Measurements from ENCODE around the gene DACT3.
"Not testable (repeated sequence)": the region's sequence is repeated elsewhere in the genome, so short reads cannot be mapped to it uniquely, and the experiment has no call there.

DACT3 gene

GRCh38 chr19:46631481-46631880 is 29.5 kb downstream of the DACT3 start:
- DNase-seq = no peak

DNA sequence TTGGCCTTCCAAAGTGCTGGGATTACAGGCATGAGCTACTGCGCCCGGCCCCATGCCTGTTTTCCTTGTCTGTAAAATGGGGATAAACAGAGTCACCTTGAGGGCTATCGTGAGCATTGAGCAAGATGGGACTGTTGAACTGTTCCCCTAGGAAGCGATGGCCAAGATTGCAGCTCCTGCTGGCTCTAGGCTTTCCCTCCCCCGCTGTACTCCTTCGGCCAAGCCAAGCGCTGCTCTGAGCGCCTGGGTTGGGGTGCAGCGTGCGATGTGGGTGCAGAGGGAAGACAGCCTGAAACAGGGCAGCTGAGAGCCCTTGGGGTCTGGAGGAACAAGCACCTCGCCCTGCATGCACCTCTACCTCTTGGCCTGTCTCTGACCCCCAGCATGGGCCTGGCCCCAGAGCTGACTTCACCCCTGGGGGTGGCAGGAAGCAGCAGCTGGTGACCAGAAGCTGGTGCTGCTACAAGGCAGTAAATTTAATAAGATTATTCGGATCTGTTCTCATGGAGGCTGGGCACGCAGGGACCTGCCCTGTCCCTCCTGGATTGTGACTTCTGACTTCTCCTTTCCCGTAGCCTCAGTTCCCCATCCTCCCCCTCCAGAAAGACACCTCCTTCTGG is 30.3 kb downstream of the DACT3 start:
- no peak for DNase-seq

DNA sequence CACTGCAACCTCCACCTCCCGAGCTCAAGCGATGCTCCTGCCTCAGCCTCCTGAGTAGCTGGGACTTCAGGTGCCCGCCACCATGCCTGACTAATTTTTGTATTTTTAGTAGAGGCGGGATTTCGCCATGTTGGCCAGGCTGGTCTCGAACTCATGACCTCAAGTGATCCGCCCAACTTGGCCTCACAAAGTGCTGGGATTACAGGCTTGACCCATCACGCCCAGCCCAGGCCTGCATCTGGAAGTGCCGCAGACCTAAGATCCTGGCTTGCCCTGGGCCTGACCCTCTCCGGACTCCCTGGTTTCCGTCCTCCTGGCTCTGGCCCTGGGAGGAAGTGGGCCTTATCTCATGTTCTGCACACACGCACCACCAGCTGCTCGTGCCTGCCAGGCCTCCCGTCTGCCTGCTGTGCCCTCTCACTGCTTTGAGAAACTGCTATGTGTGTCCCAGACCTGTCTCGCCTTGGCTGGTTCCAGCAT is 31.4 kb downstream of the DACT3 start:
- no peak for DNase-seq

DNA sequence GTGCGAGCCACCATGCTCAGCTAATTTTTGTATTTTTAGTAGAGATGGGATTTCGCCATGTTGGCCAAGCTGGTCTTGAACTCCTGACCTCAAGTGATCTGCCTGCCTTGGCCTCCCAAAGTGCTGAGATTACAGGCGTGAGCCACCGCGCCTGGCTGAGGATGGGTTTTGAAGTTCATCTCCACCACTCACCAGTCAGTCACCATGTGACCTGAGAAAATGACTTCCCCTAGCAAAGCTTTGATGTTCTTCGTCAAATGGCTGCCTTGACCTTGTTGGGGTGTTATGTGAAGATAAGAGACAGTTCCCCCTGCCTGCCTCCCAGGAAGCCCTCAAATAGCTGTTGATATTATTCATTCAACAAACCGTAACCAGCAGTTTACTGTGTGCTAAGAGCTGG is 32.0 kb downstream of the DACT3 start:
- not testable (repeated sequence) for DNase-seq

DNA sequence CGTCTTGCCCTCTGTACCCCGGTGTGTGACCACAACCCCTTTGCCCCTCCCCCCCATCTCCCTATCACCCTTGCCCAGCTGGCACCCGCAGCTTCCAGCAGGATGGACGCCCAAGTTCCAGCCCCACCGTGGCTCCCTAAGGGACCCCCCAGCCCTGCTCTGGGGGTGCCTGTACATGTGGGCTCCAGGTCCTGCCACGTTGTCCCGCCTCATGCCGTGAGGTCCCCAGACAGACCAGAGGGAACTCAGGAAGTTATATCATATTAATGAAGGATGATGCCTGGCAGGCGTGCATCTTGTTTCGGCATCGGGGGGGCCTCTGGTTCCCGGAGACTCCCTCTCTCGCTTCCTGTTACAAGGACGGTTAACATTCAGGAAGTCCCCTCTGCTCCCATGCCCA is 34.5 kb downstream of the DACT3 start:
- no peak for DNase-seq

- DNase-seq = no peak
Measured at GRCh38 chr19:46625731-46626130, 35.3 kb downstream of the DACT3 start.

DNA sequence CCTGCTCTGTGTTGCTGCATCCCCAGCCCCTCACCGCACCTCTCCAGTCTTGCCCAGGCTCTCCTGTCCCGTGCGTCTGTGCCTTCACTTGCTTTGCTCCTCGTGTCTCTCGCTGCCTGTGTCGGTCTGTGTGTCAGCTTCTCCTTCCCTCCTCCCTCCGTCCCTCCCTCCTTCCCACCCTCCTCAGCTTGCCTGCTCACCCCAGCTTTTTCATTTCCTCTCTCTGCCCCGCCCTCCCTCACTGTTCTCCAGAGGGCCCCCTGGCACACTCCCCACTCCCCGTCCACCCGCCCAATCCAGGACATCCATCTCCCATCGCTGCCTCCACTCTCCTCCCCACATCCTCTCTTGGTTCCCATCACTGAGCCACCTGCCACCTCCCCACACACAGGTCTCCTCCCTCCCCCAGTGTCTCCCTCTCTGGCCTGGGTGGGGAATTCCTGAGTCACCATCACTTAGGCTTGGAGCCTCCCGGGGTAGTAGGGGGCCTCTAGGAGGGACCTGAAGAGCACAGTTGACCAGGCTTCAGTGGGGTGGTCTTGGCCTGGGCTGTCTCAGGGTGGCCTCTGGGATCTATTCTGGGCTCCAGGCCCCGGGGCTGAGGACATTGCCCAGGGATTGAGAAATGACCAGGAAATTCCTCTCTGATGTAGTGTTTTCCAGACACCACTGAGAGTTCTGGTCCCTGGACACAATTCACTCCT is 35.9 kb downstream of the DACT3 start, which contains the start of gene PTGIR:
TSS of gene PTGIR (minus strand) at position 132 of the 704 bp plus-strand sequence. CDS start 864 bp downstream, outside the sequence.
- peak; percentile 78 for DNase-seq

DNA sequence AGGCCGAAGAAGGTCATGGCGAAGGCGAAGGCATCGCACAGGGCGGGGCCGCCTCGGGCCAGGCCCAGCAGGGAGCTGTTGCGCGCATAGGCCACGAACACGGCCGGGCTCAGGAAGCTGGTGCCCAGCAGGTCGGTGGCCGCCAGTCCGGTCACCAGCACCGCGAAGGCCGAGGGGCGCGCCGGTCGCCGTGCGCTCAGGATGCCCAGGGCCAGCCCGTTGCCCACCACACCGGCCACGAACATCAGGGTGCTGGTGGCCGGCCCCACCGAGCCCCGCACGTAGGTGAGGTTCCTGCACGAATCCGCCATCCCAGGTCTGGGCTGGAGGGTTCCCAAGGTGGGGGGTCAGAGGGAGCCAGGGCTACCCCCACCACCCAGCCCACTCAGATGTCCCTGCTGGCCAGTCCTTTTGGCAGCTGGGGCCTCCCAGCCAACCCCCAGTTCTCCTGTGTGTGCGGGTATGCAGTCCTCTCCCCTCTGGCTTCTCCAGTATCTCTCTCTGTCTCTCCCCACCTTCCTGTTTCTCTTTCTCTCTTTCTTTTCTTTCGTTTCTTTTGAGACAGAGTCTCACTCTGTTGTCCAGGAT is 37.0 kb downstream of the DACT3 start:
- DNase-seq = no peak

GRCh38 chr19:46622118-46622446 is 38.9 kb downstream of the DACT3 start:
- DNase-seq = no peak

DNA sequence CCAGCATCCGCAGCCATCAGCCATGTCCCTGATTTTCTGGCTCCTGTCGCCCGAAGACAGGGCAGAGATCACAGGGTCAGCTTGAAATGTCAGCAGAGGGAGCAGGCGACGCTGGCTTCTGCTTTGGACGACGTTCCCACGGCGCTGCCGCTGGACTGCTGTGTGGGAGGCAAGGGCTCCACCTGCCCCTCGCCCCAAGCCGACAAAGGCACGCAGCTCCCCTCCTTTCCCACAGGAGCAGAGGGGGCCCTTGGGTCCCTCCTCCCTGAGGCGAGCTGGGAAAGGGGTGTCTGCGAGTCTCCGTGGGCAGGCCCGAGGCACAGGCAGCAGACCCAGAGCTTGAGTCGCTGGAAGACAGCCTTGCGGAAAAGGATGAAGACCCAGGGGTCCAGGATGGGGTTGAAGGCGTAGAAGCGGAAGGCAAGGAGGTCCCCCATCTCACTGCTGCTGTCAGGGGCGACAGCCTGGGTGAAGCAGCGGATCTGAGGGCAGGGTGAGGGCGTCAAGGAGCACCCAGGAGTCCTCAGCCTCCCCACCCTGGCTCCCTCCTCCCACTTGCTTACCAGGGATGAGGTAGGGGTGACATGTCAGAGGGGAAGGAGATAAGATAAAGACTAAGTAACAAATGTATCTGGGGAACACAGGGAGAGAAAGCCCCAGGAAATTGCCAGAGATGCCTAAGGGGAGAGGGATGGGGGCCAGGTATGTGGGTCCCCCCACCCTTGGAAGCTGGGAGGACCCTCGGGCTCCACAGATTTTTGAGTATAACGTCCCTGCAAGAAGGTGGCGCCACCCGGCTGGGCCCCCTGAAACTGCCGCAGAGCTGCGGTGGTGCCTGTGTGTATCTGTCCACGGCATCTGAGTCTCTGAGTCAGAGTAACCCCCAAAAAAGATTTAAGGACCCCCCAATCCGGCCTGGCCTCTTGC is 39.5 kb downstream of the DACT3 start:
- DNase-seq = no peak

DNA sequence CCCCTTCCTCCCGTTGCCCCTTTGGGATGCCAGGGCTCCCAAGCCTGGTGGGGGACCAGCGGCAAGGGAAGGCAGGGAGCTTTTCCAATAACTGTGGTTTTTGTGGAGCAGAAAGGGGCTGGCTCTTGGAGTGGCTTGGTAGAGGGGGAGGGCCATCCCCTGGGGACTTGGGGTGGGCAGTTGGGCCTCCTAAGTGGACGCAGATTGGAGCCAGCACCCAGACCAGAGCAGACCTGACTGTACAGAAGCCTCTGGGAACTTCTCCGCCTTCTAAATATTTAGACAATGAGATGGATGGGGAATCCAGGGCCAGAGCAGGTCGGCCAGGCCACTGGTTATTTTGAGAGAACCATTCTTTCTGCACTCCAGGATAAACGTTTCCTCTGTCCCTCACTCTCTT is 40.3 kb downstream of the DACT3 start:
- no peak for DNase-seq

DNA sequence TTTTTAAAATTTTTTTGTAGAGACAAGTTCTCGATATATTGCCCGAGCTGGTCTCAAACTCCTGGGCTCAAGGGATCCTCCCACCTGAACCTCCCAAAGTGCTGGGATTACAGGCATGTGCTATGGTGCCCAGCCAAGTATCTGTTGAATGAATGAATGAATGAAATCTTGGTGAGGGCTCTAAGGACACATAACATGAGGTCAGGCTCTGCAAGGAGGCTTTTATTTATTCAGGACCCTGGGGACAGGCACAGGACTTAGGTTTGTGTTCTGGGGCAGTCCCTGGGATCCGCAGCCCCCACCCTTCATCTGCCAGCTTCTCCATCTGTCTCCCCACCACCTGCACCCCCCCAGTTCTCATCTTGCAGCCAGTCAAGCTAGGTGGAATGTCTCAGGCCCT is 40.7 kb downstream of the DACT3 start:
- no peak for DNase-seq

DNA sequence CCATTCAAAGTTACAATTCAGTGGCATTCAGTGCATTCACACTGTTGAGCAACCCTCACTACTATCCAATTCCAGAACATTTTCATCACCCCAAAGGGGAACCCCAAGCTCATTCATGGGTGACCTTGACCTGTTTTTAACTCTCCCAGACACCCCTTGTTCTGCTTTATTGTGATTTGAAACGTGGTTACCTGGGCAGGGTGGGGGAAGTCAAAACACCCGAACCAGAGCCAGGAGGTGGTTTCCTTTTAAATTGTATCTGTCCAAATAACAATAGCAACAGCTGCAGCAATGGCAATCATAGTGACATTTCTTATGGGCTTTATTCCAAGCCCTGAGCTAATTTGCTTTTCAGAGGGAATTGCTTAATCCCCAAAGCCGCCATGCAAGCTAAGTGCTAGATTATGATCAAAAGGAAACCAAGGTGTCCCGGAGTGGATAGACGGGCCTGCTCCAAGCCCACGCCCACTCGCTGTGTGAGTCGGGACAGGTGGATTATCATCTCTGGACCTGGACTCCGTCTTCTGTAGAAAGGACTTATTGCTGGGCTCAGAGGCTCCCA is 42.2 kb downstream of the DACT3 start:
- no peak for DNase-seq

- no peak for DNase-seq
Measured at GRCh38 chr19:46617601-46618000, 43.4 kb downstream of the DACT3 start.

DNA sequence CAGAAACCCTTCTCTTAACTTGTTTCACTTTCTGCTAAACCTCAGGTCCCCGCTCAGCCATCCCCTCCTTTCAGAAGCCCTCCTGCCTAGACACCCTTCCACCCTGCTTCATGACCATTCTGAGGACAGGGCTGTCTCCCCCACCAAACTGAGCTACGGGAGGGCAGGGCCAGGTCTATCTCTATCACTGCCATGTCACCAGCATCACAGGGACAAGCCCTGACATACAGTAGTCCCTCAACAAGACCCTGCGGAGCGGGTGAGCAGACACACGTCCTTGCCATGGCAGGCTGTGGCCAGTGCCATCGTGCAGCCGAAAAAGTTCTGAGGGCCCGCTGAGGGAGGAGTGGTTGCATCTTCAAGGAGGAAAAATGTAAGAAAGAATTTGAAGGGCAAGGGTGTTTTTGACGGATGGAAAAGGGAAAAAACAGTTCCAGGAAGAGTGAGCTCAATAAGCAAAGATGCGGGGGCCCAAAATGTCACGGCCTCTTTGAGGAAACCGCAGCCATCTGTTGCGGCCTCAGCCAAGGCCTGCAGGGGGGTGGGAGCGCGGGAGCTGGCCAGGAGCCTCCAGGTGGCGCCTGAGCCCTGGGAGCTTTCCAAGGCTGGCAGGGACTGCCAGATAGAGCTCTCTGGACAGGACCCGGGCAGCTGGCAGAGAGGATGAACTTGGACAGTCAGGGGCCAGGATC is 44.2 kb downstream of the DACT3 start:
- DNase-seq = peak; percentile 72

DNA sequence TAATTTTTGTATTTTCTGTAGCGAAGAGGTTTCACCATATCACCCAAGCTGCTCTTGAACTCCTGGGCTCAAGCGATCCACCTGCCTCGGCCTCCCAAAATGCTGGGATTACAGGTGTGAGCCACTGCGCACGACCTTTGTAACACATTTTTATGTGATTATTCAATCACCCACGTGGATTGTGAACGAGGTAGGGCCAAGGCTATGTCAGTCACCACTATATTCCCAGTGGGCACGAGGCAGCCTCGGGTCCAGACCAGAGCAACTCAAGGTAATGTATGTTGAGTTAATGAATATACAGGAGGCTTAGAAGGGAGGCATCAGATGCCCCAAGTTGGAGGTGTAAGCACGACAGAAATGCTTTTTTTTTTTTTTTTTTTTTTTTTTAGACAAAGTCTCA is 45.0 kb downstream of the DACT3 start:
- no peak for DNase-seq

DNA sequence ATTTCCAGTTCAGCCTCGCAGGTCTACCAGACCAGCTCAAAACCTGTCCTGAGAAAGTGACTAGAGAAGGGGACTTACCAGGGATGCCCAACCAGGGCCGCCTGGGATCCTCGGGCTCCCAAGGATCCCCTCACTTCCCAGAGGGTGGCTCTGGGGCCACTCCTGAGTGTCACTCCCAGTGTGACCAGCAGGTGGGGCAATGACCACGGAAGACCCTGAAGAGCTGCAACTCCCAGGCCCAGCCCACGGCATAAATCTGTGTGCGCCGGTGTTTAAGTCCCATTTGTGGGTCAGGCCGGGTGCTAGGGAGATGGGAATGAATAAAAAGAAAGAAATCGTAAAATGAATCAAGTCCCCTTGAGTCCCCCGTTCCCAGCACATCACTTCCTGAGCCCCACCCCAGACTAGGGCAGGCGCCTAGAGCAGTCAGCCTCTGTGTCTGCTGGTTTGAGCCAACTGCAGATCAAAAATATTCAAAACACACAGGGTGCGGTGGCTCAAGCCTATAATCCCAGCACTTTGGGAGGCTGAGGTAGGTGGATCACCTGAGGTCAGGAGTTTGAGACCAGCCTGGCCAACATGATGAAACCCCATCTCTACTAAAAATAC is 46.8 kb downstream of the DACT3 start:
- peak; percentile 90 for DNase-seq

DNA sequence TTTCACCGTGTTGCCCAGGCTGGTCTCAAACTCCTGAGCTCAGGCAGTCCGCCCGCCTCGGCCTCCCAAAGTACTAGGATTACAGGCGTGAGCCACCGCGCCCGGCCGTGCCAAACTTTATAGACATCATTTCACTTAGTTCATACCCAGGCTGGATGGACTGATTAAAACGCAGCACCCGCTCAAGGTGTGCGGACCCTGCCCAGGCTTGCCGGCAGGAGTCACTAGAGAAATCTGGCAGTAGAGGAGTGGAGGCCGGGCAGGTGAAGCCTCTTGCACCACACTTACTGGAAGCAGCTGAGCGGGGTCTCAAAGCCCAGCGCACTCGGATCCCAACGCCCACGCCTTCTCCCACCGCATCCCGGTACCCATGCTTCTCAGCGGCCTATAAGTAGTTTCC is 47.5 kb downstream of the DACT3 start:
- DNase-seq = no peak

DNA sequence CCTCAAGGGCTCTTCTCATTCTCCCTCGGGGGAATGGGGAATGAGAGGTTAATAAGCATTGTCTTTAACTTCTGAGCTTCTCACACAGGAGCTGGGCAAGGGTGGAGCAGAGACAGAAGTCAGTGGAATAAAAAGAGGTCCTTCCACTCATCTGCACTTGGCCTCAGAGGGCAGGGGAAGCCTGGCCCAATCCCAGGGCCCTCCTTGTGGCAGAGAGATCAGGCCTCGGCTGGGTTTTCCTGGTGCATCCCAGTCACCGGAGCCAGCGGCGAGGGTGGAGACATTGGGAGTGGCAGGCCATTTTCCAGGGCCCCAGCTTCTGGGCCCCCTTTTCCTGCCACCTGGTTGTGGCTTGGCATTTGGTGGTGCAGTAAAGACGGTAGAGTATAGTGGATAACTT is 49.2 kb downstream of the DACT3 start:
- no peak for DNase-seq

- no peak for DNase-seq
Measured at GRCh38 chr19:46610851-46611770, 49.9 kb downstream of the DACT3 start.

- no peak for DNase-seq
Measured at GRCh38 chr19:46610413-46610775, 50.6 kb downstream of the DACT3 start.

All from right forelimb (tissue), 1 donor.